NCI-H2029 (cell line): ENCODE measurements around the gene RPL9.
"Not testable (repeated sequence)": the region's sequence is repeated elsewhere in the genome, so short reads cannot be mapped to it uniquely, and the experiment has no call there.

Experiments used
- DNase-seq: peaks from one replicate; lab custom pipeline; 2025; lab: John Stamatoyannopoulos, UW

RPL9 gene

GRCh38 chr4:39466747-39467146 is 8.0 kb upstream of the RPL9 start:
- no peak for DNase-seq

GRCh38 chr4:39464886-39465501 is 6.3 kb upstream of the RPL9 start:
- DNase-seq, result no peak

GRCh38 chr4:39458161-39458504 is 589 bp downstream of the RPL9 start:
- not testable (repeated sequence) for DNase-seq

GRCh38 chr4:39456946-39457763 is 1.6 kb downstream of the RPL9 start:
- DNase-seq, result no peak

GRCh38 chr4:39455486-39455885 is 3.2 kb downstream of the RPL9 start:
- no peak for DNase-seq

GRCh38 chr4:39453738-39454137 is 5.0 kb downstream of the RPL9 start:
- no peak for DNase-seq

- DNase-seq, result no peak
Measured at GRCh38 chr4:39452860-39453587, 5.7 kb downstream of the RPL9 start.

GRCh38 chr4:39452153-39452859 is 6.4 kb downstream of the RPL9 start:
- no peak for DNase-seq

- DNase-seq, result no peak
Measured at GRCh38 chr4:39451423-39452023, 7.2 kb downstream of the RPL9 start.

GRCh38 chr4:39450618-39451017 is 8.1 kb downstream of the RPL9 start:
- no peak for DNase-seq

- peak; percentile 60 for DNase-seq
Measured at GRCh38 chr4:39446842-39447573, 11.7 kb downstream of the RPL9 start.

- DNase-seq, result no peak
Measured at GRCh38 chr4:39446483-39446841, 12.3 kb downstream of the RPL9 start.

- DNase-seq, result no peak
Measured at GRCh38 chr4:39442998-39443397, 15.7 kb downstream of the RPL9 start.

GRCh38 chr4:39441593-39441992 is 17.1 kb downstream of the RPL9 start:
- no peak for DNase-seq

GRCh38 chr4:39435659-39436563 is 22.8 kb downstream of the RPL9 start:
- DNase-seq, result no peak

GRCh38 chr4:39433878-39434492 is 24.7 kb downstream of the RPL9 start:
- DNase-seq, result no peak

- no peak for DNase-seq
Measured at GRCh38 chr4:39429476-39430334, 29.0 kb downstream of the RPL9 start.

- DNase-seq, result no peak
Measured at GRCh38 chr4:39427520-39428114, 31.1 kb downstream of the RPL9 start.

GRCh38 chr4:39426728-39427127 is 32.0 kb downstream of the RPL9 start:
- DNase-seq, result no peak
